Measurements from ENCODE around the gene SMIM12.

Gene SMIM12

GRCh38 chr1:34896612-34897011, 37.1 kb upstream of the SMIM12 start:
- no peak overlapping the region for H2BK5ac ChIP-seq (ENCODE audit: low read length)
- H3K23ac ChIP-seq (ENCODE audit: low read depth, low read length, poor library complexity), result no peak overlapping the region
- no peak overlapping the region for H2BK15ac ChIP-seq (ENCODE audit: low read length)
- no peak overlapping the region for H3K14ac ChIP-seq (ENCODE audit: low read length)
- no peak overlapping the region for H2BK12ac ChIP-seq (ENCODE audit: low read length)
- H3K27ac ChIP-seq (replicated peaks; ENCODE audit: low read length), result no peak overlapping the region
- H3K18ac ChIP-seq (ENCODE audit: low read length), result no peak overlapping the region
- H2AK5ac ChIP-seq (ENCODE audit: low read depth, low read length), result no peak overlapping the region
- no peak overlapping the region for H2AFZ ChIP-seq (ENCODE audit: low read length)
- H3K9me3 ChIP-seq (replicated peaks in 1 of 2; ENCODE audit: control insufficient read depth in 2 of 2, insufficient read depth in 1 of 2, low read depth in 1 of 2, low read length in 2 of 2), result peaks cover 0 to 11% of the 10 kb centered on the region in 2 donors
- no peak overlapping the region for H4K91ac ChIP-seq (ENCODE audit: low read depth, low read length, poor library complexity)
- no CpG with 5 or more reads among the region's 1 CpG for WGBS, 2 donors (ENCODE audit: extremely low coverage in 2 of 2, insufficient read length in 2 of 2, insufficient replicate concordance in 1 of 2)
- H3K4ac ChIP-seq (ENCODE audit: low read length), result no peak overlapping the region
- H3K4me1 ChIP-seq (ENCODE audit: control insufficient read depth in 2 of 2, insufficient read depth in 1 of 2, low read depth in 1 of 2, low read length in 2 of 2), result no peaks in the 10 kb centered on the region
- H3K4me2 ChIP-seq (ENCODE audit: insufficient read depth, low read length, poor library complexity, severe bottlenecking), result no peak overlapping the region
- no peak overlapping the region for H2BK120ac ChIP-seq (ENCODE audit: low read depth, low read length)
- no peaks in the 10 kb centered on the region for H3K36me3 ChIP-seq (replicated peaks in 1 of 2; ENCODE audit: control insufficient read depth in 2 of 2, insufficient read depth in 2 of 2, low read length in 2 of 2)
- H4K8ac ChIP-seq (ENCODE audit: low read depth, low read length), result no peak overlapping the region
- no peak for DNase-seq (ENCODE audit: low spot score)
- no peak overlapping the region for H3K9ac ChIP-seq (ENCODE audit: low read depth, low read length, poor library complexity)
- no peaks in the 10 kb centered on the region for H3K27me3 ChIP-seq (ENCODE audit: control insufficient read depth in 3 of 3, insufficient read depth in 3 of 3, low read depth in 1 of 3, low read length in 3 of 3)
- H3K79me1 ChIP-seq (ENCODE audit: low read depth, low read length), result no peaks in the 10 kb centered on the region
- no peak overlapping the region for H3K4me3 ChIP-seq (ENCODE audit: low read length in 2 of 2)

GRCh38 chr1:34889705-34890104, 30.2 kb upstream of the SMIM12 start:
- Histone ChIP-seq H3K4ac (ENCODE audit: low read length) (no peak overlapping the region), H3K36me3 (replicated peaks in 1 of 2; ENCODE audit: control insufficient read depth in 2 of 2, insufficient read depth in 2 of 2, low read length in 2 of 2) (no peaks in the 10 kb centered on the region), H2AFZ (ENCODE audit: low read length) (no peak overlapping the region), H3K27me3 (ENCODE audit: control insufficient read depth in 3 of 3, insufficient read depth in 3 of 3, low read depth in 1 of 3, low read length in 3 of 3) (peaks cover 11 to 20% (median 13%) of the 10 kb centered on the region in 3 experiments), H3K9ac (ENCODE audit: low read depth, low read length, poor library complexity) (no peak overlapping the region), H2BK5ac (ENCODE audit: low read length) (no peak overlapping the region), H3K14ac (ENCODE audit: low read length) (no peak overlapping the region), H4K8ac (ENCODE audit: low read depth, low read length) (no peak overlapping the region), H3K4me1 (ENCODE audit: control insufficient read depth in 2 of 2, insufficient read depth in 1 of 2, low read depth in 1 of 2, low read length in 2 of 2) (peaks cover 0 to 5% of the 10 kb centered on the region in 2 donors), H2BK120ac (ENCODE audit: low read depth, low read length) (no peak overlapping the region), H2BK12ac (ENCODE audit: low read length) (no peak overlapping the region), H3K27ac (replicated peaks; ENCODE audit: low read length) (no peak overlapping the region), H3K23ac (ENCODE audit: low read depth, low read length, poor library complexity) (no peak overlapping the region), H3K4me3 (ENCODE audit: low read length in 2 of 2) (no peak overlapping the region), H3K9me3 (replicated peaks in 1 of 2; ENCODE audit: control insufficient read depth in 2 of 2, insufficient read depth in 1 of 2, low read depth in 1 of 2, low read length in 2 of 2) (peaks cover 0 to 13% of the 10 kb centered on the region in 2 donors), H3K18ac (ENCODE audit: low read length) (no peak overlapping the region), H2AK5ac (ENCODE audit: low read depth, low read length) (no peak overlapping the region), H2BK15ac (ENCODE audit: low read length) (no peak overlapping the region), H4K91ac (ENCODE audit: low read depth, low read length, poor library complexity) (no peak overlapping the region), H3K79me1 (ENCODE audit: low read depth, low read length) (no peaks in the 10 kb centered on the region), H3K4me2 (ENCODE audit: insufficient read depth, low read length, poor library complexity, severe bottlenecking) (no peak overlapping the region)
- no peak for DNase-seq (ENCODE audit: low spot score)
- no CpG with 5 or more reads among the region's 4 CpGs for WGBS, 2 donors (ENCODE audit: extremely low coverage in 2 of 2, insufficient read length in 2 of 2, insufficient replicate concordance in 1 of 2)

GRCh38 chr1:34887593-34887992, 28.0 kb upstream of the SMIM12 start:
- H2BK5ac ChIP-seq (ENCODE audit: low read length), result no peak overlapping the region
- no peak overlapping the region for H2BK15ac ChIP-seq (ENCODE audit: low read length)

GRCh38 chr1:34885405-34886247, 26.1 kb upstream of the SMIM12 start:
- H2BK120ac ChIP-seq (ENCODE audit: low read depth, low read length), result no peak overlapping the region
- peak; percentile 43 for DNase-seq (ENCODE audit: low spot score)
- H3K4me1 ChIP-seq (ENCODE audit: control insufficient read depth in 2 of 2, insufficient read depth in 1 of 2, low read depth in 1 of 2, low read length in 2 of 2), result peaks cover 0 to 5% of the 10 kb centered on the region in 2 donors
- no peak overlapping the region for H3K4ac ChIP-seq (ENCODE audit: low read length)
- H3K4me2 ChIP-seq (ENCODE audit: insufficient read depth, low read length, poor library complexity, severe bottlenecking), result peak overlapping the region; percentile 81
- H2BK15ac ChIP-seq (ENCODE audit: low read length), result no peak overlapping the region
- H2AK5ac ChIP-seq (ENCODE audit: low read depth, low read length), result peak overlapping the region; percentile 63
- peak overlapping the region; percentile 30 to 73 for H3K4me3 ChIP-seq (ENCODE audit: low read length in 2 of 2)
- H2BK5ac ChIP-seq (ENCODE audit: low read length), result peak overlapping the region; percentile 24
- peak overlapping the region; percentile 76 for H3K18ac ChIP-seq (ENCODE audit: low read length)
- H3K79me1 ChIP-seq (ENCODE audit: low read depth, low read length), result no peaks in the 10 kb centered on the region
- H3K9ac ChIP-seq (ENCODE audit: low read depth, low read length, poor library complexity), result peak overlapping the region; percentile 77
- H3K27ac ChIP-seq (replicated peaks; ENCODE audit: low read length), result no peak overlapping the region
- H3K14ac ChIP-seq (ENCODE audit: low read length), result peak overlapping the region; percentile 38
- H4K91ac ChIP-seq (ENCODE audit: low read depth, low read length, poor library complexity), result no peak overlapping the region
- peak overlapping the region; percentile 23 for H4K8ac ChIP-seq (ENCODE audit: low read depth, low read length)
- H3K27me3 ChIP-seq (ENCODE audit: control insufficient read depth in 3 of 3, insufficient read depth in 3 of 3, low read depth in 1 of 3, low read length in 3 of 3), result peaks cover 13 to 32% (median 22%) of the 10 kb centered on the region in 3 experiments
- no peak overlapping the region for H2BK12ac ChIP-seq (ENCODE audit: low read length)
- no peaks in the 10 kb centered on the region for H3K36me3 ChIP-seq (replicated peaks in 1 of 2; ENCODE audit: control insufficient read depth in 2 of 2, insufficient read depth in 2 of 2, low read length in 2 of 2)
- no CpG with 5 or more reads among the region's 80 CpGs for whole genome bisulfite sequencing, 2 donors (ENCODE audit: extremely low coverage in 2 of 2, insufficient read length in 2 of 2, insufficient replicate concordance in 1 of 2)
- H3K9me3 ChIP-seq (replicated peaks in 1 of 2; ENCODE audit: control insufficient read depth in 2 of 2, insufficient read depth in 1 of 2, low read depth in 1 of 2, low read length in 2 of 2), result peaks cover 0 to 3% of the 10 kb centered on the region in 2 donors
- H3K23ac ChIP-seq (ENCODE audit: low read depth, low read length, poor library complexity), result peak overlapping the region; percentile 91
- H2AFZ ChIP-seq (ENCODE audit: low read length), result peak overlapping the region; percentile 79

More at GRCh38 chr1:34887593-34887992, 28.0 kb upstream of the SMIM12 start:
- Histone ChIP-seq H3K18ac (ENCODE audit: low read length) (no peak overlapping the region), H3K23ac (ENCODE audit: low read depth, low read length, poor library complexity) (no peak overlapping the region), H4K91ac (ENCODE audit: low read depth, low read length, poor library complexity) (no peak overlapping the region), H2AFZ (ENCODE audit: low read length) (no peak overlapping the region), H3K4ac (ENCODE audit: low read length) (no peak overlapping the region), H3K9ac (ENCODE audit: low read depth, low read length, poor library complexity) (no peak overlapping the region), H2BK120ac (ENCODE audit: low read depth, low read length) (no peak overlapping the region), H3K9me3 (replicated peaks in 1 of 2; ENCODE audit: control insufficient read depth in 2 of 2, insufficient read depth in 1 of 2, low read depth in 1 of 2, low read length in 2 of 2) (peaks cover 0 to 11% of the 10 kb centered on the region in 2 donors), H2AK5ac (ENCODE audit: low read depth, low read length) (no peak overlapping the region), H3K79me1 (ENCODE audit: low read depth, low read length) (no peaks in the 10 kb centered on the region), H3K27ac (replicated peaks; ENCODE audit: low read length) (no peak overlapping the region), H3K4me2 (ENCODE audit: insufficient read depth, low read length, poor library complexity, severe bottlenecking) (no peak overlapping the region), H3K4me1 (ENCODE audit: control insufficient read depth in 2 of 2, insufficient read depth in 1 of 2, low read depth in 1 of 2, low read length in 2 of 2) (peaks cover 0 to 5% of the 10 kb centered on the region in 2 donors), H4K8ac (ENCODE audit: low read depth, low read length) (no peak overlapping the region), H2BK12ac (ENCODE audit: low read length) (no peak overlapping the region), H3K4me3 (ENCODE audit: low read length in 2 of 2) (no peak overlapping the region), H3K14ac (ENCODE audit: low read length) (no peak overlapping the region), H3K27me3 (ENCODE audit: control insufficient read depth in 3 of 3, insufficient read depth in 3 of 3, low read depth in 1 of 3, low read length in 3 of 3) (peaks cover 13 to 32% (median 22%) of the 10 kb centered on the region in 3 experiments), H3K36me3 (replicated peaks in 1 of 2; ENCODE audit: control insufficient read depth in 2 of 2, insufficient read depth in 2 of 2, low read length in 2 of 2) (no peaks in the 10 kb centered on the region)
- WGBS, 2 donors (ENCODE audit: extremely low coverage in 2 of 2, insufficient read length in 2 of 2, insufficient replicate concordance in 1 of 2), result no CpG with 5 or more reads among the region's 4 CpGs
- DNase-seq (ENCODE audit: low spot score), result no peak

Data from neuronal stem cell (in vitro differentiated cells).